ENCODE data around the gene NCR1. TPM values are rescaled to one million over a fixed set of nuclear protein-coding genes. Genes with fewer than 3 reads are reported as not detected.
"Not testable (repeated sequence)": the region's sequence is repeated elsewhere in the genome, so short reads cannot be mapped to it uniquely, and the experiment has no call there.

The NCR1 gene
- total RNA-seq, 1 donor from 2014 or later = not detected

DNA sequence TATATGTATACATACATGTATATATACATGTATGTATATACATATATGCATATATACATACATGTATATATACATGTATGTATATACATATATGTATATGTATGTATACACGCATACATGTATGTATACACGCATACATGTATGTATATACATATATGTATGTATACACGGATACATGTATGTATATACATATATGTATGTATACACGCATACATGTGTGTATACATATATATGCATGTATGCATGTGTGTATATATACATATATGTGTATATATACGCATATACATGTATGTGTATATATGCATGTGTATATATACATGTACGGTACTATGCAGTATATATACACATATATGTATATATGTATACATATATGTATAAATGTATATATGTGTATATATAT is 2.6 kb upstream of the NCR1 start:
- no peak for DNase-seq (ENCODE audit: low spot score)
- no peaks in the 10 kb centered on the region for H3K36me3 ChIP-seq
- no peak overlapping the region for H3K4me3 ChIP-seq
- Mint-ChIP-seq H3K4me3 (no peak overlapping the region), H3K36me3 (no peaks in the 10 kb centered on the region), H3K9me3 (peaks cover 6% of the 10 kb centered on the region), H3K27ac (no peak overlapping the region), H3K27me3 (ENCODE audit: insufficient read depth, low read depth) (peaks cover 11% of the 10 kb centered on the region), H3K4me1 (no peaks in the 10 kb centered on the region)
- H3K27ac ChIP-seq = no peak overlapping the region
- no peaks in the 10 kb centered on the region for H3K4me1 ChIP-seq
- no peaks in the 10 kb centered on the region for H3K79me2 ChIP-seq (ENCODE audit: low read depth)
- no peaks in the 10 kb centered on the region for H3K9me3 ChIP-seq (ENCODE audit: low read depth)
- H3K4me2 ChIP-seq = no peak overlapping the region
- H3K27me3 ChIP-seq = no peaks in the 10 kb centered on the region
- no peaks in the 10 kb centered on the region for H3F3A ChIP-seq (ENCODE audit: low read depth)
- TF ChIP-seq EZH2phosphoT487 (IDR thresholded peaks at IDR 0.05) (no peak), EZH2 (IDR thresholded peaks at IDR 0.05) (no peak)
- TF ChIP-seq, protein P1, sequence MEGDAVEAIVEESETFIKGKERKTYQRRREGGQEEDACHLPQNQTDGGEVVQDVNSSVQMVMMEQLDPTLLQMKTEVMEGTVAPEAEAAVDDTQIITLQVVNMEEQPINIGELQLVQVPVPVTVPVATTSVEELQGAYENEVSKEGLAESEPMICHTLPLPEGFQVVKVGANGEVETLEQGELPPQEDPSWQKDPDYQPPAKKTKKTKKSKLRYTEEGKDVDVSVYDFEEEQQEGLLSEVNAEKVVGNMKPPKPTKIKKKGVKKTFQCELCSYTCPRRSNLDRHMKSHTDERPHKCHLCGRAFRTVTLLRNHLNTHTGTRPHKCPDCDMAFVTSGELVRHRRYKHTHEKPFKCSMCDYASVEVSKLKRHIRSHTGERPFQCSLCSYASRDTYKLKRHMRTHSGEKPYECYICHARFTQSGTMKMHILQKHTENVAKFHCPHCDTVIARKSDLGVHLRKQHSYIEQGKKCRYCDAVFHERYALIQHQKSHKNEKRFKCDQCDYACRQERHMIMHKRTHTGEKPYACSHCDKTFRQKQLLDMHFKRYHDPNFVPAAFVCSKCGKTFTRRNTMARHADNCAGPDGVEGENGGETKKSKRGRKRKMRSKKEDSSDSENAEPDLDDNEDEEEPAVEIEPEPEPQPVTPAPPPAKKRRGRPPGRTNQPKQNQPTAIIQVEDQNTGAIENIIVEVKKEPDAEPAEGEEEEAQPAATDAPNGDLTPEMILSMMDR (IDR thresholded peaks at IDR 0.05) = no peak
- no peak overlapping the region for H2AFZ ChIP-seq (replicated peaks)
- no peak overlapping the region for H3K9ac ChIP-seq
- H4K20me1 ChIP-seq (ENCODE audit: low read depth) = no peaks in the 10 kb centered on the region

DNA sequence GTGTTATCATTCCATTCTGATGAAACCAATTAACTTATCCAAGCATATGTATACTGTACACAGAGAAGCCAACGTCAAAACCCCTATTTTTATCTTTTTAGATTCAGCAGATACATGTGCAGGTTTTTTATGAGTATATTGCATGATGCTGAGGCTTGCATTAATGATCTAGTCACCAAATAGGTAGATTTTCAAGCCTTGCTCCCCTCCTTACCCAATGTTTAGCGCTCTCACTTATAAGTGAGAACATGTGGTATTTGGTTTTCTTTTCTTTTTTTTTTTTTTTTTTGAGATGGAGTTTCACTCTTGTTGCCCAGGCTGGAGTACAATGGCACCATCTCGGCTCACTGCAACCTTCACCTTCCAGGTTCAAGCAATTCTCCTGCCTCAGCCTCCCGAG is 1.7 kb upstream of the NCR1 start:
- not testable (repeated sequence) for H3K27me3 ChIP-seq; H3K9ac ChIP-seq; H3K27ac ChIP-seq; H2AFZ ChIP-seq (replicated peaks); H3K4me3 Mint-ChIP-seq; H3K9me3 Mint-ChIP-seq; H3K4me3 ChIP-seq; H3K4me1 Mint-ChIP-seq; H3K9me3 ChIP-seq (ENCODE audit: low read depth); DNase-seq (ENCODE audit: low spot score); H3K27me3 Mint-ChIP-seq (ENCODE audit: insufficient read depth, low read depth); H3F3A ChIP-seq (ENCODE audit: low read depth); H3K27ac Mint-ChIP-seq; H3K36me3 ChIP-seq; H4K20me1 ChIP-seq (ENCODE audit: low read depth); H3K4me2 ChIP-seq; H3K4me1 ChIP-seq; H3K79me2 ChIP-seq (ENCODE audit: low read depth); H3K36me3 Mint-ChIP-seq

DNA sequence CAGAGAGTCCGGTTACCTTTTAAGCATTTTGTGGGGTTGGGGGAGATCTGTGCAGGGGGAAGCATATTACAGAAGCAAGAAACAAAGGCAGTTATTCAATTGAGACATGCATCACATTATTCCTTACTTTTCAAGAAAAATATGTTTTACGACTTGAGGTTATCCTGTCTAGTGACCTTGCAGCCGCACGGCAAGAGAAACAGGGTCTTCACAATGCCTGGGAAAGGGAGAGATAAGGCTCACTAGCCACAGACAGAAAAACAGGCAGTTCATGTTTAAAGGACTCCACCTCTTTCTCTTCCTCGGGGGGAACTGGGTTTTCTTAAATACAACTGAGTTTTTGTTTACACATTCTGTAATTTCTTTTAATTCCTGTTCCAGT is 536 bp upstream of the NCR1 start:
- H3K27me3 ChIP-seq = no peaks in the 10 kb centered on the region
- no peaks in the 10 kb centered on the region for H3F3A ChIP-seq (ENCODE audit: low read depth)
- no peaks in the 10 kb centered on the region for H3K36me3 Mint-ChIP-seq
- H3K9me3 ChIP-seq (ENCODE audit: low read depth) = no peaks in the 10 kb centered on the region
- no peak for DNase-seq (ENCODE audit: low spot score)
- no peak overlapping the region for H3K4me2 ChIP-seq
- H3K27ac ChIP-seq = no peak overlapping the region
- no peaks in the 10 kb centered on the region for H3K4me1 Mint-ChIP-seq
- no peaks in the 10 kb centered on the region for H3K79me2 ChIP-seq (ENCODE audit: low read depth)
- no peak overlapping the region for H2AFZ ChIP-seq (replicated peaks)
- no peaks in the 10 kb centered on the region for H3K36me3 ChIP-seq
- H3K4me3 Mint-ChIP-seq = no peak overlapping the region
- H3K9ac ChIP-seq = no peak overlapping the region
- TF ChIP-seq EZH2 (IDR thresholded peaks at IDR 0.05) (no peak), EZH2phosphoT487 (IDR thresholded peaks at IDR 0.05) (no peak)
- TF ChIP-seq, protein P1 (IDR thresholded peaks at IDR 0.05) = no peak
- H4K20me1 ChIP-seq (ENCODE audit: low read depth) = no peaks in the 10 kb centered on the region
- H3K4me1 ChIP-seq = no peaks in the 10 kb centered on the region
- no peaks in the 10 kb centered on the region for H3K27me3 Mint-ChIP-seq (ENCODE audit: insufficient read depth, low read depth)
- H3K4me3 ChIP-seq = no peak overlapping the region
- H3K9me3 Mint-ChIP-seq = peaks cover 7% of the 10 kb centered on the region
- no peak overlapping the region for H3K27ac Mint-ChIP-seq

DNA sequence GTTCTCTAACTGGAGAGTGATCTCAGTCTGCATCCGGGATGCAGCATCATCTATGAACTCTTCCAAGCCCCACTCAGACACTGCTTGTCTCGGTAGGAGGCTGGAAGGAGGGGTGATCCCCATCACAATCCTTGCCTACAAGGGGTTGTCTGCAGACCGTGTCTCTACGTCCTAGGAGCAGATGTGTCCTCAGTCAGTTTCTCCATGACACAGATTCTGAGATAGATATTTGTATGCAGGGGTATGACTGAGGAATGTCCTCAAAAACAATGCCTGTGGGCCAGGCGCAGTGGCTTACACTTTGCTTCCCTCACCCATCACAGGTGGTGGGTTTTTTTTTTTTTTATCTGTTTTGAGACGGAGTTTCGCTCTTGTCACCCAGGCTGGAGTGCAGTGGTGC is 871 bp downstream of the NCR1 start:
- Histone ChIP-seq H3K36me3 (no peaks in the 10 kb centered on the region), H2AFZ (replicated peaks) (no peak overlapping the region), H3K9ac (no peak overlapping the region), H3K27me3 (no peaks in the 10 kb centered on the region), H3K4me2 (no peak overlapping the region), H3K9me3 (ENCODE audit: low read depth) (no peaks in the 10 kb centered on the region), H3K4me1 (no peaks in the 10 kb centered on the region), H3K4me3 (no peak overlapping the region), H3K27ac (no peak overlapping the region), H3K79me2 (ENCODE audit: low read depth) (no peaks in the 10 kb centered on the region), H4K20me1 (ENCODE audit: low read depth) (no peaks in the 10 kb centered on the region), H3F3A (ENCODE audit: low read depth) (no peaks in the 10 kb centered on the region)
- DNase-seq (ENCODE audit: low spot score) = no peak
- peaks cover 12% of the 10 kb centered on the region for H3K9me3 Mint-ChIP-seq
- no peak overlapping the region for H3K4me3 Mint-ChIP-seq
- H3K4me1 Mint-ChIP-seq = no peaks in the 10 kb centered on the region
- no peak for TF ChIP-seq EZH2 (IDR thresholded peaks at IDR 0.05)
- no peak for TF ChIP-seq EZH2phosphoT487 (IDR thresholded peaks at IDR 0.05)
- TF ChIP-seq, protein P1 (IDR thresholded peaks at IDR 0.05) = no peak
- H3K27ac Mint-ChIP-seq = no peak overlapping the region
- no peaks in the 10 kb centered on the region for H3K27me3 Mint-ChIP-seq (ENCODE audit: insufficient read depth, low read depth)
- no peaks in the 10 kb centered on the region for H3K36me3 Mint-ChIP-seq

DNA sequence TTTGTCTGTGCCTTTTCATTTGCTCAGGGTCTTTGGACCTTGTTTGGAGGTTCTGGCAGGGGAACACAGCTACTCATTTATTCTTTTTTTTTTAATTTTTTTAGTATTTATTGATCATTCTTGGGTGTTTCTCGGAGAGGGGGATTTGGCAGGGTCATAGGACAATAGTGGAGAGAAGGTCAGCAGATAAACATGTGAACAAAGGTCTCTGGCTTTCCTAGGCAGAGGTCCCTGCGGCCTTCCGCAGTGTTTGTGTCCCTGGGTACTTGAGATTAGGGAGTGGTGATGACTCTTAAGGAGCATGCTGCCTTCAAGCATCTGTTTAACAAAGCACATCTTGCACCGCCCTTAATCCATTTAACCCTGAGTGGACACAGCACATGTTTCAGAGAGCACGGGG is 2.0 kb downstream of the NCR1 start:
- not testable (repeated sequence) for H3K9me3 ChIP-seq (ENCODE audit: low read depth); H3K36me3 ChIP-seq; H3K27me3 Mint-ChIP-seq (ENCODE audit: insufficient read depth, low read depth); H3K4me1 ChIP-seq; H3K4me1 Mint-ChIP-seq; H3K9ac ChIP-seq; H3K79me2 ChIP-seq (ENCODE audit: low read depth); H3K4me3 Mint-ChIP-seq; H3K27me3 ChIP-seq; H3K27ac Mint-ChIP-seq; H3K36me3 Mint-ChIP-seq; H3F3A ChIP-seq (ENCODE audit: low read depth); H4K20me1 ChIP-seq (ENCODE audit: low read depth); H3K4me3 ChIP-seq; H2AFZ ChIP-seq (replicated peaks); H3K4me2 ChIP-seq; H3K27ac ChIP-seq; DNase-seq (ENCODE audit: low spot score)
- peaks cover 15% of the 10 kb centered on the region for H3K9me3 Mint-ChIP-seq
